Natural killer cell (primary cell): ENCODE results near the gene PRPF8. TPM values are rescaled to one million over a fixed set of nuclear protein-coding genes. Genes with fewer than 3 reads are reported as not detected.

Experiments
- ATAC-seq, 3 donors: fragments of 150-1000 bp in 2 of 3; fragments of 200-7000 bp in 1 of 3; cut with Tn5 transposase; 1 replicate in 1 of 3; 2 replicates in 2 of 3; pipeline ENCODE4 v1.10.0; 2021; ENCODE audit warnings: mild to moderate bottlenecking in 2 of 3, moderate library complexity in 2 of 3
- DNase-seq, 2 donors: peaks; one replicate each; pipeline versions ENCODE4 v3.0.0 to v3.0.0-alpha.2; 2013 to 2021; ENCODE audit warnings: mixed read lengths in 1 of 2
- H3K27ac ChIP-seq: one replicate; pipeline ENCODE4 v1.5.1; 2013; ENCODE audit warnings: mild to moderate bottlenecking, low read length
- H3K27me3 ChIP-seq: one replicate; pipeline ENCODE4 v1.6.1; 2013; ENCODE audit warnings: low read length; ENCODE audit not compliant: control insufficient read depth, insufficient read depth
- H3K36me3 ChIP-seq: one replicate; pipeline ENCODE4 v1.6.1; 2013; ENCODE audit warnings: low read length; ENCODE audit not compliant: control insufficient read depth, insufficient read depth
- H3K4me1 ChIP-seq: one replicate; pipeline ENCODE4 v1.6.1; 2013; ENCODE audit warnings: low read length; ENCODE audit not compliant: control insufficient read depth, insufficient read depth
- H3K4me3 ChIP-seq: one replicate; pipeline ENCODE4 v1.5.1; 2013; ENCODE audit warnings: low read length
- H3K9me3 ChIP-seq: one replicate; pipeline ENCODE4 v1.6.1; 2013; ENCODE audit warnings: low read length; ENCODE audit not compliant: control insufficient read depth, insufficient read depth
- H3K27ac Mint-ChIP-seq, 2 donors: one replicate each; pipeline ENCODE4 v1.8.0; 2022; ENCODE audit warnings: mild to moderate bottlenecking in 2 of 2, mixed read lengths in 2 of 2, moderate library complexity in 1 of 2
- H3K27me3 Mint-ChIP-seq, 2 donors: one replicate each; pipeline ENCODE4 v1.8.0; 2022; ENCODE audit warnings: low read depth in 2 of 2, mixed read lengths in 2 of 2
- H3K36me3 Mint-ChIP-seq: one replicate; pipeline ENCODE4 v1.8.0; 2022; ENCODE audit warnings: mixed read lengths
- H3K4me1 Mint-ChIP-seq, 2 donors: one replicate each; pipeline ENCODE4 v1.8.0; 2022; ENCODE audit warnings: mixed read lengths in 2 of 2
- H3K4me3 Mint-ChIP-seq: one replicate; pipeline ENCODE4 v1.8.0; 2022; ENCODE audit warnings: mild to moderate bottlenecking, moderate library complexity, mixed read lengths
- H3K9me3 Mint-ChIP-seq, 2 donors: one replicate each; pipeline ENCODE4 v1.8.0; 2022; ENCODE audit warnings: mixed read lengths in 2 of 2
- CTCF ChIP-seq: fragments of 200-600 bp; IDR thresholded peaks from one replicate; pipeline ENCODE4 v1.8.0; 2022; ENCODE audit warnings: antibody characterized with exemption
- WGBS: methylation state at CpG from one replicate; pipeline ENCODE4 v1.1.7; 2013; ENCODE audit warnings: missing lambda C conversion rate; ENCODE audit not compliant: insufficient coverage; 5-methylcytosine and 5-hydroxymethylcytosine counted together
- intact Hi-C: fragments of 100-400 bp; cut with micrococcal nuclease; formaldehyde crosslinking; loops from one replicate; pipeline ENCODE4 v1.14.2; 2022
- total RNA-seq, 4 donors: library from RNA; stranded (reverse); fragments of 120-200 nt in 1 of 4; gene quantifications; one replicate each; pipeline versions ENCODE4 v1.2.3 to v1.2.4, GENCODE V29; 2013 to 2022

PRPF8 gene
- total RNA-seq, 3 donors from 2014 or later (not counting 1 experiment from before 2014, with no cell fraction given), result 475 to 508 (median 480) TPM

- no peak for ATAC-seq
- Mint-ChIP-seq H3K27me3 (no peaks in the 10 kb centered on the region), H3K36me3 (no peaks in the 10 kb centered on the region), H3K9me3 (no peaks in the 10 kb centered on the region), H3K27ac (no peak overlapping the region), H3K4me3 (no peak overlapping the region), H3K4me1 (peaks cover 14 to 31% of the 10 kb centered on the region in 2 donors)
- H3K27ac ChIP-seq, result no peak overlapping the region
- no peak overlapping the region for H3K4me3 ChIP-seq
- TF ChIP-seq CTCF, result no peak
- no peaks in the 10 kb centered on the region for H3K9me3 ChIP-seq
- intact Hi-C loops, result no loop called here
- H3K4me1 ChIP-seq, result peaks cover 35% of the 10 kb centered on the region
- no peaks in the 10 kb centered on the region for H3K27me3 ChIP-seq
- 94% methylated on average over 15 of the region's 15 CpGs for whole genome bisulfite sequencing
- DNase-seq, result no peak
- peaks cover 39% of the 10 kb centered on the region for H3K36me3 ChIP-seq
Measured at GRCh38 chr17:1729966-1730325, 45.3 kb upstream of the PRPF8 start.

GRCh38 chr17:1727876-1728630, 43.4 kb upstream of the PRPF8 start:
- Histone ChIP-seq H3K4me3 (no peak overlapping the region), H3K36me3 (peaks cover 37% of the 10 kb centered on the region), H3K27me3 (no peaks in the 10 kb centered on the region), H3K4me1 (peaks cover 49% of the 10 kb centered on the region), H3K9me3 (no peaks in the 10 kb centered on the region), H3K27ac (no peak overlapping the region)
- Mint-ChIP-seq H3K9me3 (no peaks in the 10 kb centered on the region), H3K4me3 (no peak overlapping the region), H3K36me3 (no peaks in the 10 kb centered on the region), H3K4me1 (peaks cover 15 to 34% of the 10 kb centered on the region in 2 donors), H3K27me3 (no peaks in the 10 kb centered on the region), H3K27ac (peak overlapping the region in 1 of 2 donors; percentile 71)
- DNase-seq, result no peak
- intact Hi-C loops, result no loop called here
- 97% methylated on average over 28 of the region's 28 CpGs for WGBS
- no peak for TF ChIP-seq CTCF
- ATAC-seq, result no peak

- Mint-ChIP-seq H3K27ac (no peak overlapping the region), H3K4me3 (no peak overlapping the region), H3K9me3 (no peaks in the 10 kb centered on the region), H3K36me3 (no peaks in the 10 kb centered on the region), H3K27me3 (no peaks in the 10 kb centered on the region), H3K4me1 (peaks cover 20 to 41% of the 10 kb centered on the region in 2 donors)
- TF ChIP-seq CTCF, result no peak
- H3K27me3 ChIP-seq, result no peaks in the 10 kb centered on the region
- DNase-seq (no peak), ATAC-seq (no peak)
- H3K4me3 ChIP-seq, result no peak overlapping the region
- peaks cover 32% of the 10 kb centered on the region for H3K36me3 ChIP-seq
- H3K27ac ChIP-seq, result no peak overlapping the region
- H3K9me3 ChIP-seq, result no peaks in the 10 kb centered on the region
- H3K4me1 ChIP-seq, result peaks cover 56% of the 10 kb centered on the region
- intact Hi-C loops, result no loop called here
- WGBS, result 95% methylated on average over 21 of the region's 21 CpGs
Measured at GRCh38 chr17:1727258-1727789, 42.7 kb upstream of the PRPF8 start.
